ENCODE measurements around the gene SYNM.

The SYNM gene

GRCh38 chr15:99092554-99093172 lies 12.2 kb upstream of the SYNM start:
- DNase-seq (ENCODE audit: extremely low spot score) = no peak
- ChIA-PET POLR2A (no interaction called here), CTCF (interaction anchor here (4.6 to 8.2 kb wide), 2 partner anchors 8 to 14 kb away, joined by 33 to 82 read pairs; no protein-coding TSS in a partner anchor)
- TF ChIP-seq CTCF (IDR thresholded peaks at IDR 0.05; ENCODE audit: control extremely low read depth, extremely low read depth, low read depth, missing control alignments) = no peak

GRCh38 chr15:99095626-99096025 lies 9.3 kb upstream of the SYNM start:
- TF ChIP-seq CTCF (IDR thresholded peaks at IDR 0.05; ENCODE audit: control extremely low read depth, extremely low read depth, low read depth, missing control alignments) = no peak
- ChIA-PET POLR2A (no interaction called here), CTCF (interaction anchor here (2.1 kb wide), 1 partner anchor 19 kb away, joined by 8 read pairs; no protein-coding TSS in a partner anchor)
- DNase-seq (ENCODE audit: extremely low spot score) = no peak

- DNase-seq (ENCODE audit: extremely low spot score) = no peak
- POLR2A ChIA-PET = no interaction called here
- TF ChIP-seq CTCF (IDR thresholded peaks at IDR 0.05; ENCODE audit: control extremely low read depth, extremely low read depth, low read depth, missing control alignments) = no peak
- CTCF ChIA-PET = interaction anchor here (2.1 kb wide), 1 partner anchor 20 kb away, joined by 8 read pairs; no protein-coding TSS in a partner anchor
These were observed 8.5 kb upstream of the SYNM start for GRCh38 chr15:99096173-99096893.

- ChIA-PET CTCF (interaction anchor here (1.1 to 2.4 kb wide), 3 partner anchors 20 to 117 kb away, joined by 3 to 14 read pairs (median 8); no protein-coding TSS in a partner anchor), POLR2A (no interaction called here)
- no peak for TF ChIP-seq CTCF (IDR thresholded peaks at IDR 0.05; ENCODE audit: control extremely low read depth, extremely low read depth, low read depth, missing control alignments)
- DNase-seq (ENCODE audit: extremely low spot score) = no peak
These were observed 7.9 kb upstream of the SYNM start for GRCh38 chr15:99096894-99097426.

- no peak for TF ChIP-seq CTCF (IDR thresholded peaks at IDR 0.05; ENCODE audit: control extremely low read depth, extremely low read depth, low read depth, missing control alignments)
- CTCF ChIA-PET = interaction anchor here (0.9 to 2.6 kb wide), 7 partner anchors 11 to 116 kb away, joined by 3 to 14 read pairs (median 7); no protein-coding TSS in a partner anchor
- no peak for DNase-seq (ENCODE audit: extremely low spot score)
- POLR2A ChIA-PET = no interaction called here
These were observed 7.2 kb upstream of the SYNM start for GRCh38 chr15:99097441-99098410.

GRCh38 chr15:99098426-99098825 lies 6.5 kb upstream of the SYNM start:
- POLR2A ChIA-PET = no interaction called here
- TF ChIP-seq CTCF (IDR thresholded peaks at IDR 0.05; ENCODE audit: control extremely low read depth, extremely low read depth, low read depth, missing control alignments) = no peak
- CTCF ChIA-PET = interaction anchor here (0.6 to 4.6 kb wide), 9 partner anchors 8 to 117 kb away, joined by 3 to 33 read pairs (median 7); no protein-coding TSS in a partner anchor
- DNase-seq (ENCODE audit: extremely low spot score) = no peak
